GM10266 (cell line): ENCODE data around the gene GSTP1.
"Not testable (repeated sequence)": the region's sequence is repeated elsewhere in the genome, so short reads cannot be mapped to it uniquely, and the experiment has no call there.

Experiments
- DNase-seq: peaks from one replicate; pipeline ENCODE4 v3.0.0; 2012; ENCODE audit errors: extremely low spot score
- CTCF ChIP-seq: IDR thresholded peaks from 2 replicates; pipeline ENCODE4 v1.5.1; 2012; ENCODE audit warnings: mild to moderate bottlenecking, low read depth; ENCODE audit not compliant: control insufficient read depth, insufficient read depth; ENCODE audit errors: missing control alignments

Gene GSTP1

GRCh38 chr11:67617243-67617953 is 33.8 kb downstream of the GSTP1 start:
- no peak for TF ChIP-seq CTCF

GRCh38 chr11:67618901-67619659 is 35.5 kb downstream of the GSTP1 start:
- DNase-seq = not testable (repeated sequence)

More at GRCh38 chr11:67617243-67617953, 33.8 kb downstream of the GSTP1 start:
- no peak for DNase-seq

GRCh38 chr11:67619683-67620618 is 36.3 kb downstream of the GSTP1 start:
- not testable (repeated sequence) for DNase-seq

- DNase-seq = not testable (repeated sequence)
Measured at GRCh38 chr11:67620621-67621020, 37.0 kb downstream of the GSTP1 start.

GRCh38 chr11:67621928-67622327 is 38.3 kb downstream of the GSTP1 start:
- DNase-seq = not testable (repeated sequence)

- not testable (repeated sequence) for DNase-seq
Measured at GRCh38 chr11:67622905-67623304, 39.3 kb downstream of the GSTP1 start.

- not testable (repeated sequence) for DNase-seq
Measured at GRCh38 chr11:67623795-67624194, 40.2 kb downstream of the GSTP1 start.

- not testable (repeated sequence) for DNase-seq
Measured at GRCh38 chr11:67626131-67626833, 42.7 kb downstream of the GSTP1 start.

GRCh38 chr11:67626970-67627369 is 43.4 kb downstream of the GSTP1 start:
- TF ChIP-seq CTCF = no peak
- DNase-seq = no peak

GRCh38 chr11:67627441-67627811 is 43.8 kb downstream of the GSTP1 start:
- TF ChIP-seq CTCF = no peak
- no peak for DNase-seq
